H1 (cell line): ENCODE measurements around the gene SMARCC2.
"Not testable (repeated sequence)": the region's sequence is repeated elsewhere in the genome, so short reads cannot be mapped to it uniquely, and the experiment has no call there.

Source experiments
- CBX5 ChIP-seq: fragments of 300-800, 300-1000 bp; sonication (generic); IDR thresholded peaks from 2 replicates; pipeline ENCODE4 v1.7.1; 2016; ENCODE audit warnings: antibody characterized with exemption, low read length, low read depth
- CHD2 ChIP-seq: IDR thresholded peaks from 2 replicates; pipeline ENCODE4 v1.6.1; 2012; ENCODE audit warnings: low read length, improper control_type of control experiment
- EP300 ChIP-seq, 2 experiments: IDR thresholded peaks; 1 replicate in 1 of 2; 2 replicates in 1 of 2; pipeline ENCODE4 v1.6.1; 2011 to 2012; ENCODE audit warnings: low read depth in 2 of 2, low read length in 2 of 2, mild to moderate bottlenecking in 2 of 2, borderline replicate concordance in 1 of 2, inconsistent platforms in 1 of 2, moderate library complexity in 1 of 2
- EZH2 ChIP-seq: fragments of 200-600 bp; sonication (generic); IDR thresholded peaks from 2 replicates; pipeline ENCODE4 v1.7.1; 2012; ENCODE audit warnings: low read depth, mild to moderate bottlenecking, moderate library complexity, low read length, inconsistent platforms; ENCODE audit not compliant: severe bottlenecking
- HDAC2 ChIP-seq, 2 experiments: fragments of 300-600 bp in 1 of 2; sonication (generic) in 1 of 2; IDR thresholded peaks; 2 replicates each; pipeline ENCODE4 v1.6.1; 2011 to 2012; ENCODE audit warnings: low read depth in 2 of 2, low read length in 2 of 2, mild to moderate bottlenecking in 2 of 2, moderate library complexity in 2 of 2, borderline replicate concordance in 1 of 2, inconsistent platforms in 1 of 2
- PHF8 ChIP-seq: fragments of 200-600 bp; sonication (generic); conservative IDR thresholded peaks from 2 replicates; pipeline ENCODE4 v1.7.1; 2012; ENCODE audit warnings: low read depth, mild to moderate bottlenecking, inconsistent platforms, low read length, moderate library complexity
- YY1 ChIP-seq: IDR thresholded peaks from 2 replicates; pipeline ENCODE4 v1.6.1; 2011; ENCODE audit warnings: low read depth, mild to moderate bottlenecking, low read length
- TF ChIP-seq, protein P1 (sequence below), 3 experiments: IDR thresholded peaks; 1 replicate in 2 of 3; 2 replicates in 1 of 3; pipeline versions ENCODE4 v1.5.1 to v1.6.1; 2011; ENCODE audit warnings: low read length in 3 of 3, mild to moderate bottlenecking in 3 of 3, inconsistent platforms in 2 of 3, low read depth in 1 of 3, moderate library complexity in 1 of 3; ENCODE audit not compliant: insufficient read depth in 1 of 3; ENCODE audit errors: control extremely low read depth in 1 of 3
- TF ChIP-seq, protein P2 (sequence below): IDR thresholded peaks from 2 replicates; pipeline ENCODE4 v1.6.1; 2012; ENCODE audit warnings: inconsistent platforms

DNA sequence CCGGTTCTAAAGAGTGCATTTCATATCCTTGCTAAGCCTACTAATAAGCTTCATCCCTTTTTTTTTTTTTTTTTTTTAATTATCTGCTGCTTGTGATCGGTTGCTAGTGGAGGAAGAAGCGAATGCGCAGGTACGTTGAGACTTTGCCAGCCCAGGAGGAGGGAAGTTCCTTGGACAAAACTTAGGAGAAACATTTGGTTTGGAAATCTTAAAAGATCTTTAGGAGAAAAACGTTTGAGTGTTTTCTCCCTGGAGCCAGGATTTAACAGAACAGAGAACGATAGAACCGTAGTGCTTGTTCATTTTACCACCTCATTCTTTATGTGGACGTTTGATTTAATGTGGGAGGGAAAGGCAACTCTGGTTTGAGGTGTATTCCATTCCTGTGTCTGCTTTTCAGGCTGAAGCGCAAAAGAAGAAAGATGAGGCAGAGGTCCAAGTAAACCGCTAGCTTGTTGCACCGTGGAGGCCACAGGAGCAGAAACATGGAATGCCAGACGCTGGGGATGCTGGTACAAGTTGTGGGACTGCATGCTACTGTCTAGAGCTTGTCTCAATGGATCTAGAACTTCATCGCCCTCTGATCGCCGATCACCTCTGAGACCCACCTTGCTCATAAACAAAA lies 72.1 kb downstream of the SMARCC2 start:
- TF ChIP-seq PHF8; HDAC2 (IDR thresholded peaks at IDR 0.05; ENCODE audit: borderline replicate concordance in 1 of 2, low read depth in 2 of 2, low read length in 2 of 2); EZH2; EP300 (IDR thresholded peaks at IDR 0.05; ENCODE audit: borderline replicate concordance in 1 of 2, low read depth in 2 of 2, low read length in 2 of 2); YY1; CHD2; CBX5: not testable (repeated sequence)
- TF ChIP-seq, protein P1, sequence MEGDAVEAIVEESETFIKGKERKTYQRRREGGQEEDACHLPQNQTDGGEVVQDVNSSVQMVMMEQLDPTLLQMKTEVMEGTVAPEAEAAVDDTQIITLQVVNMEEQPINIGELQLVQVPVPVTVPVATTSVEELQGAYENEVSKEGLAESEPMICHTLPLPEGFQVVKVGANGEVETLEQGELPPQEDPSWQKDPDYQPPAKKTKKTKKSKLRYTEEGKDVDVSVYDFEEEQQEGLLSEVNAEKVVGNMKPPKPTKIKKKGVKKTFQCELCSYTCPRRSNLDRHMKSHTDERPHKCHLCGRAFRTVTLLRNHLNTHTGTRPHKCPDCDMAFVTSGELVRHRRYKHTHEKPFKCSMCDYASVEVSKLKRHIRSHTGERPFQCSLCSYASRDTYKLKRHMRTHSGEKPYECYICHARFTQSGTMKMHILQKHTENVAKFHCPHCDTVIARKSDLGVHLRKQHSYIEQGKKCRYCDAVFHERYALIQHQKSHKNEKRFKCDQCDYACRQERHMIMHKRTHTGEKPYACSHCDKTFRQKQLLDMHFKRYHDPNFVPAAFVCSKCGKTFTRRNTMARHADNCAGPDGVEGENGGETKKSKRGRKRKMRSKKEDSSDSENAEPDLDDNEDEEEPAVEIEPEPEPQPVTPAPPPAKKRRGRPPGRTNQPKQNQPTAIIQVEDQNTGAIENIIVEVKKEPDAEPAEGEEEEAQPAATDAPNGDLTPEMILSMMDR (IDR thresholded peaks at IDR 0.05; ENCODE audit: control extremely low read depth in 1 of 3, insufficient read depth in 1 of 3, low read depth in 1 of 3, low read length in 3 of 3): not testable (repeated sequence)
- TF ChIP-seq, protein P2, sequence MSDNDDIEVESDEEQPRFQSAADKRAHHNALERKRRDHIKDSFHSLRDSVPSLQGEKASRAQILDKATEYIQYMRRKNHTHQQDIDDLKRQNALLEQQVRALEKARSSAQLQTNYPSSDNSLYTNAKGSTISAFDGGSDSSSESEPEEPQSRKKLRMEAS: not testable (repeated sequence)
